Measurements from ENCODE around the gene GPR31.

Gene GPR31

DNA sequence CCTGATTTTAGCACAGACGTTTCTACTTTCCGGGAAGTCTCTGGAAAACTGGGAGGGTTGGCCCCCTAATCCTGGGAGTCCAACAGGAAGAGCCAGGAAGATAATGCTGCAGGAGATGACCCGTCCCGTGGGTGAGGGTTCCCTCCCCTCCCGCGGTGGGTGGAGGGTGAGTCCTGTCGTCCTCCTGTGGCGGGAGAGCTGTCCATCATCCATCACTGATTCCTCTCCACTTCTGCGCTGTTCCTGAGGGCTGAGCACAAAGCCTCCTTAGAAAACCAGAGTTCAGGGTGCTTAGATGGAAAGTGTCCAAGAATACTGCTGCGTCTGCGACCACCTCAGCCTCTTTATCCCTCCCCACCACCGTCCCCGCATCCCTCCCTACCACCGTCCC, 40.9 kb downstream of the GPR31 start:
- TF ChIP-seq POLR2AphosphoS5 (IDR thresholded peaks at IDR 0.05; ENCODE audit: low read depth, low read length): no peak
- no peak for TF ChIP-seq SIN3A (IDR thresholded peaks at IDR 0.05; ENCODE audit: borderline replicate concordance, insufficient read depth, low read length)
- TF ChIP-seq, protein P1, sequence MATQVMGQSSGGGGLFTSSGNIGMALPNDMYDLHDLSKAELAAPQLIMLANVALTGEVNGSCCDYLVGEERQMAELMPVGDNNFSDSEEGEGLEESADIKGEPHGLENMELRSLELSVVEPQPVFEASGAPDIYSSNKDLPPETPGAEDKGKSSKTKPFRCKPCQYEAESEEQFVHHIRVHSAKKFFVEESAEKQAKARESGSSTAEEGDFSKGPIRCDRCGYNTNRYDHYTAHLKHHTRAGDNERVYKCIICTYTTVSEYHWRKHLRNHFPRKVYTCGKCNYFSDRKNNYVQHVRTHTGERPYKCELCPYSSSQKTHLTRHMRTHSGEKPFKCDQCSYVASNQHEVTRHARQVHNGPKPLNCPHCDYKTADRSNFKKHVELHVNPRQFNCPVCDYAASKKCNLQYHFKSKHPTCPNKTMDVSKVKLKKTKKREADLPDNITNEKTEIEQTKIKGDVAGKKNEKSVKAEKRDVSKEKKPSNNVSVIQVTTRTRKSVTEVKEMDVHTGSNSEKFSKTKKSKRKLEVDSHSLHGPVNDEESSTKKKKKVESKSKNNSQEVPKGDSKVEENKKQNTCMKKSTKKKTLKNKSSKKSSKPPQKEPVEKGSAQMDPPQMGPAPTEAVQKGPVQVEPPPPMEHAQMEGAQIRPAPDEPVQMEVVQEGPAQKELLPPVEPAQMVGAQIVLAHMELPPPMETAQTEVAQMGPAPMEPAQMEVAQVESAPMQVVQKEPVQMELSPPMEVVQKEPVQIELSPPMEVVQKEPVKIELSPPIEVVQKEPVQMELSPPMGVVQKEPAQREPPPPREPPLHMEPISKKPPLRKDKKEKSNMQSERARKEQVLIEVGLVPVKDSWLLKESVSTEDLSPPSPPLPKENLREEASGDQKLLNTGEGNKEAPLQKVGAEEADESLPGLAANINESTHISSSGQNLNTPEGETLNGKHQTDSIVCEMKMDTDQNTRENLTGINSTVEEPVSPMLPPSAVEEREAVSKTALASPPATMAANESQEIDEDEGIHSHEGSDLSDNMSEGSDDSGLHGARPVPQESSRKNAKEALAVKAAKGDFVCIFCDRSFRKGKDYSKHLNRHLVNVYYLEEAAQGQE (IDR thresholded peaks at IDR 0.05; ENCODE audit: insufficient read depth in 1 of 2, low read depth in 2 of 2, low read length in 2 of 2): no peak
- no peak for TF ChIP-seq TAF1 (IDR thresholded peaks at IDR 0.05; ENCODE audit: borderline replicate concordance, insufficient read depth, low read length)
- TF ChIP-seq FOXP2 (optimal IDR thresholded peaks at IDR 0.05; ENCODE audit: borderline replicate concordance, extremely low read depth, extremely low read length, insufficient read depth): no peak

DNA sequence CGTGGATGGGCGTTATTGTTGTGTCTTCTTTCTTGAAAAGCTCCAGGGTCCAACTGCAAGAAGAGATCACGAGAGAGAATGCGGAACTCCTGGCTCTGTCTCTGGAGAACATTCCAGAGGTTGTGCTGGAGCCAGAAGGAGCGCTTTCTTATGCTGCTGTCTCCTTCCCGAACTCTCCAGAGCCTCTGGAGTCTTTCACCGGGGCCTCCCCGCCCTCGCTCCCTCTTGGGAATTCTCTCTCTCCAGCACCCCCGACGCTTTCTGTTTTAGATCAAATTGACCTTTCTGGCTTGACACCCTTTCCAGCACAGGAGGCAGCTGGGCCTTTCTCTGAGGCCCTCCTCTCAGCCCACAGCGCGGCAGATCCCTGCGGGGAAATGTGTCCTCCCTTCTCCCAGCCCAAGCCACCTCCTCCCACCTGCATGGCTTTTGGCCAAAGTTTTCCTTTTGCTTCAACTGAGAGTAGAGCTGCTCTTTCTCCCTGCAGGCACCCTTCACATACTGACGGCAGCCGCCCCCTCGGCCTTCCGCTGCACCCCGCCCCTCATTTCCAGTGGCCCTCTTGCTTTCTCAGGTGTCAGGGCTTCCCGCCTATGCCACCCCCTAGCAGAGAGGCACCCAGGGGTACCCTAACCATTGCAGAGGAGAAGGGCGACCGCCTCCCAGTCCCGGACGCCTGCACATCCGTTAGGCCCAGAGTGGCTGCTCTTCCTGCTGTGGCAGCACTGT, 41.5 kb downstream of the GPR31 start:
- TF ChIP-seq, protein P1 (IDR thresholded peaks at IDR 0.05; ENCODE audit: insufficient read depth in 1 of 2, low read depth in 2 of 2, low read length in 2 of 2): no peak
- TF ChIP-seq TAF1 (IDR thresholded peaks at IDR 0.05; ENCODE audit: borderline replicate concordance, insufficient read depth, low read length) (no peak), SIN3A (IDR thresholded peaks at IDR 0.05; ENCODE audit: borderline replicate concordance, insufficient read depth, low read length) (no peak), POLR2AphosphoS5 (IDR thresholded peaks at IDR 0.05; ENCODE audit: low read depth, low read length) (no peak), FOXP2 (optimal IDR thresholded peaks at IDR 0.05; ENCODE audit: borderline replicate concordance, extremely low read depth, extremely low read length, insufficient read depth) (no peak)

DNA sequence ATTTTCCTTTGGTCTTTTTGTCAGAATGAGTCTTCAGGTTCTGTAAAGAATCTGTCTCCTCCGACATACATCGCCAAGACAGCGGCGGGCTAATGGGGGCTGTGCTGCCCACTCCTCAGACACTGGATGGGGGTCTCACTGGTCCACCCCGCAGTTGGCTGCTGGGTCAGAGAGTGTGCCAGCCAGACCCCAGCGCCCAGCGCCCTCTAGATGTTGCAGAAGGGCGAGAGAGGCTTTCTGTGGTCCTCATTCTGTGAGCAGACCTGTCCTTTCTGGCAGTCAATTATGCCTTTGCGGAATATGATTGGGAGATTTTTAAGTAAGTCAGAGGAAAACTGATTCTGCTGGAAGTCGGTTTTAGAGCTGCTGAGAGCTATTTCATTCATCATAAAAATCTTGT, 42.7 kb downstream of the GPR31 start:
- TF ChIP-seq FOXP2 (optimal IDR thresholded peaks at IDR 0.05; ENCODE audit: borderline replicate concordance, extremely low read depth, extremely low read length, insufficient read depth): no peak
- TF ChIP-seq, protein P1 (IDR thresholded peaks at IDR 0.05; ENCODE audit: insufficient read depth in 1 of 2, low read depth in 2 of 2, low read length in 2 of 2): no peak
- no peak for TF ChIP-seq POLR2AphosphoS5 (IDR thresholded peaks at IDR 0.05; ENCODE audit: low read depth, low read length)
- no peak for TF ChIP-seq SIN3A (IDR thresholded peaks at IDR 0.05; ENCODE audit: borderline replicate concordance, insufficient read depth, low read length)
- TF ChIP-seq TAF1 (IDR thresholded peaks at IDR 0.05; ENCODE audit: borderline replicate concordance, insufficient read depth, low read length): no peak

DNA sequence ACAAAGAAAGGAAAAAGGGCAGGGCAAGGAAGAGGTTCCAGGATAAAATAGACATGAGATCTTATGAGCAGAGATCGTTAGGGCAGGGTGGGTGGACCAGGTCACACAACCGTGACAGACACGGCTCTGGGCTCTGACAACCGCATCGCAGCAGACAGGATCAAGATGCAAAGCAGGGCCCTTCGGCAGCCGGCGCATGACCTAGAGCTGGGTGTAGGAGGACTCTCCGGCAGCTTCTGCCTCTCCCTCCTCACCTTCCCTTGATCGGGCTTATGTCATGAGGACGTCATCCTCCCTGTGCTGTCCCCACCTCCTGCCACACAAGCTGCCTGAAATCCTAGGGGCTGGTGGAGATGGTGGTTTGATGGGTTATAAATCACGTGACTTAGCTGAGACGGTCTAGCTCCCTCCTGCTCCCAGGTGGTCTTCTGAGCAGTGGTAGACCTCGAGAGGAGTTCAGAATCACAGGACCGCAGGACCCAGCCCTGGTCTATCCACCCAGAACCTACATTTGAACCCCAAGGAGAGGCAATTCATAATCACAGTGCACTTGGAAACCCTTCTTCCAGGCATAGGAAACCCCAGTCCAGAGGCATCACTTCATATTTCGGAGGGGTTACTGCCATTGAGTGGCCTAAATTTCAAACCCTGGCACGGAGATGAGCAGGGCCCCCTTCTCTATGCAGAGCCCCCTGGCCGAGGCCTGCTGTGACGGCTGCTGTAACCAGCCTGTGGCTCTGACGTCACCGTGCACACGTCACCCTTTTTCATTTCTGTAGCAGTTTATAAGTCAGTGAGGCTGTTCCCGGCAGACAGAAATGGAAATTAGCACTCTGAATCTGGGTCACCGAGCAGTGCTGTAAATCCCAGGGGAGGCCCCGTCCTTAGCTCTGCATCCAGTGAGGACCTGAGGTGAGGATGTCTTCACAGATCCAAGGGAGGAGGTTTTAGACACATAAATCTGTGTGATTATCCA, 43.6 kb downstream of the GPR31 start:
- TF ChIP-seq FOXP2 (optimal IDR thresholded peaks at IDR 0.05; ENCODE audit: borderline replicate concordance, extremely low read depth, extremely low read length, insufficient read depth) (no peak), SIN3A (IDR thresholded peaks at IDR 0.05; ENCODE audit: borderline replicate concordance, insufficient read depth, low read length) (no peak), TAF1 (IDR thresholded peaks at IDR 0.05; ENCODE audit: borderline replicate concordance, insufficient read depth, low read length) (no peak), POLR2AphosphoS5 (IDR thresholded peaks at IDR 0.05; ENCODE audit: low read depth, low read length) (no peak)
- TF ChIP-seq, protein P1 (IDR thresholded peaks at IDR 0.05; ENCODE audit: insufficient read depth in 1 of 2, low read depth in 2 of 2, low read length in 2 of 2): no peak
